ENCODE data around the gene CGB7.

DNA sequence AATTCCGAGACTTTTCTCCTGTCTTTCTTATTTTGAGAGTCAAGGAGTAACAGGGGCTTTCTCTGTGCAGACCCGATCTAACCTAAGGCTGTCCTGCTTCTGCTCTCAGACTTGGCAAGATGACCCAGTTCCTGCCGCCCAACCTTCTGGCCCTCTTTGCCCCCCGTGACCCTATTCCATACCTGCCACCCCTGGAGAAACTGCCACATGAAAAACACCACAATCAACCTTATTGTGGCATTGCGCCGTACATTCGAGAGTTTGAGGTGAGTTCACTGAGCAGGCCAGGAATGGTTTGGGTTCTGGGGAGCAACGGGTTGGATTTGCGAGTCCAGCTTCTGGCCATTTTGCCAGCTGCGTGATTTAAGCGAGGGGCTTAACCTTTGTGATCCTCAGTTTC is 28.7 kb upstream of the CGB7 start:
- TF ChIP-seq EZH2 (IDR thresholded peaks at IDR 0.05; ENCODE audit: borderline replicate concordance, insufficient read depth, low read depth, low read length, poor library complexity, severe bottlenecking) = no peak
- TF ChIP-seq, protein P1, sequence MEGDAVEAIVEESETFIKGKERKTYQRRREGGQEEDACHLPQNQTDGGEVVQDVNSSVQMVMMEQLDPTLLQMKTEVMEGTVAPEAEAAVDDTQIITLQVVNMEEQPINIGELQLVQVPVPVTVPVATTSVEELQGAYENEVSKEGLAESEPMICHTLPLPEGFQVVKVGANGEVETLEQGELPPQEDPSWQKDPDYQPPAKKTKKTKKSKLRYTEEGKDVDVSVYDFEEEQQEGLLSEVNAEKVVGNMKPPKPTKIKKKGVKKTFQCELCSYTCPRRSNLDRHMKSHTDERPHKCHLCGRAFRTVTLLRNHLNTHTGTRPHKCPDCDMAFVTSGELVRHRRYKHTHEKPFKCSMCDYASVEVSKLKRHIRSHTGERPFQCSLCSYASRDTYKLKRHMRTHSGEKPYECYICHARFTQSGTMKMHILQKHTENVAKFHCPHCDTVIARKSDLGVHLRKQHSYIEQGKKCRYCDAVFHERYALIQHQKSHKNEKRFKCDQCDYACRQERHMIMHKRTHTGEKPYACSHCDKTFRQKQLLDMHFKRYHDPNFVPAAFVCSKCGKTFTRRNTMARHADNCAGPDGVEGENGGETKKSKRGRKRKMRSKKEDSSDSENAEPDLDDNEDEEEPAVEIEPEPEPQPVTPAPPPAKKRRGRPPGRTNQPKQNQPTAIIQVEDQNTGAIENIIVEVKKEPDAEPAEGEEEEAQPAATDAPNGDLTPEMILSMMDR (IDR thresholded peaks at IDR 0.05) = no peak
